HG02571 (cell line): ENCODE measurements around the gene EDDM13.
"Not testable (repeated sequence)": the region's sequence is repeated elsewhere in the genome, so short reads cannot be mapped to it uniquely, and the experiment has no call there.

Experiments used
- ATAC-seq: cut with Tn5 transposase; IDR thresholded peaks from one replicate; pipeline ENCODE4 v1.9.1; 2021; ENCODE audit warnings: mild to moderate bottlenecking, moderate library complexity; ENCODE audit not compliant: unreplicated experiment

The EDDM13 gene

GRCh38 chr19:56294549-56294948, 22.0 kb downstream of the EDDM13 start:
- ATAC-seq: no peak

- no peak for ATAC-seq
Observed at GRCh38 chr19:56295531-56296455, 23.2 kb downstream of the EDDM13 start.

- no peak for ATAC-seq
Observed at GRCh38 chr19:56297010-56297409, 24.5 kb downstream of the EDDM13 start.

GRCh38 chr19:56299688-56300087, 27.1 kb downstream of the EDDM13 start:
- no peak for ATAC-seq

GRCh38 chr19:56301155-56301554, 28.6 kb downstream of the EDDM13 start:
- ATAC-seq: no peak

GRCh38 chr19:56301886-56302620, 29.5 kb downstream of the EDDM13 start:
- ATAC-seq: no peak

GRCh38 chr19:56304243-56304642, 31.7 kb downstream of the EDDM13 start:
- no peak for ATAC-seq

- no peak for ATAC-seq
Observed at GRCh38 chr19:56306016-56306415, 33.5 kb downstream of the EDDM13 start.

GRCh38 chr19:56307062-56307461, 34.5 kb downstream of the EDDM13 start:
- ATAC-seq: not testable (repeated sequence)

- no peak for ATAC-seq
Observed at GRCh38 chr19:56308792-56309191, 36.2 kb downstream of the EDDM13 start.

- no peak for ATAC-seq
Observed at GRCh38 chr19:56309511-56310185, 37.1 kb downstream of the EDDM13 start.

GRCh38 chr19:56310462-56310861, 37.9 kb downstream of the EDDM13 start:
- ATAC-seq: no peak

GRCh38 chr19:56312342-56312741, 39.8 kb downstream of the EDDM13 start:
- no peak for ATAC-seq

GRCh38 chr19:56312787-56313657, 40.5 kb downstream of the EDDM13 start:
- ATAC-seq: no peak

- ATAC-seq: no peak
Observed at GRCh38 chr19:56314018-56314380, 41.5 kb downstream of the EDDM13 start.

GRCh38 chr19:56314381-56315076, 42.0 kb downstream of the EDDM13 start, which contains the start of gene ZSCAN5A:
Gene ZSCAN5A (minus strand): TSS chr19:56314839. CDS start chr19:56225046, 89,793 bp downstream.
- peak; percentile 66 for ATAC-seq

GRCh38 chr19:56315077-56315828, 42.7 kb downstream of the EDDM13 start:
- ATAC-seq: peak; percentile 73

- ATAC-seq: no peak
Observed at GRCh38 chr19:56316728-56317127, 44.2 kb downstream of the EDDM13 start.

GRCh38 chr19:56317749-56318148, 45.2 kb downstream of the EDDM13 start:
- no peak for ATAC-seq
